ENCODE results near the gene PTGR2. TPM values are rescaled to one million over a fixed set of nuclear protein-coding genes. Genes with fewer than 3 reads are reported as not detected.

Gene PTGR2
- total and polyA plus RNA-seq, 2 of the 8 experiments (the other 6 are each of a cell fraction or from before 2014, with no cell fraction given): 6.0 to 17.5 TPM

DNA sequence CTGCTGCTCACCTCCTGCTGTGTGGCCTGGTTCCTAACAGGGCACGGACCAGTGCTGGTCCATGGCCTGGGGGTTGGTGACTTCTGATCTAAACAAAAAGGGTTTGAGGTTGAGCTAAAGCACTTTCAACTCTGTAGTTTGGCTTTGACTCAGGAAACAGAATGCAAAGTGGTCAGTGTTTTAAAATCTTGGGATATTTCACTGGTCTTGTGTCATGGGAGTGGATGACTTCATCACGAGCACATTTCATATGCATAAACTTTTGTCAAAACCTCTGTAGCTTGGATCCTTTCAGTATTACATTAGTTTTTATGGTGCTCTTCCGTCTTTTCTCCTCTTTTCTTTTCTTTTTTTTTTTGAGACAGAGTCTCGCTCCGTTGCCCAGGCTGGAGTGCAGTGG, 72.7 kb downstream of the PTGR2 start:
- Histone ChIP-seq H3K79me1 (ENCODE audit: low read depth, low read length) (no peaks in the 10 kb centered on the region), H2AK5ac (ENCODE audit: low read depth, low read length) (no peak overlapping the region), H3K4me3 (ENCODE audit: extremely low read depth in 1 of 4, insufficient read depth in 2 of 4, low read depth in 3 of 4, low read length in 4 of 4) (no peak overlapping the region), H3K18ac (ENCODE audit: extremely low read depth, low read length) (no peak overlapping the region), H3K36me3 (ENCODE audit: control insufficient read depth in 2 of 4, insufficient read depth in 4 of 4, low read length in 3 of 4) (peaks cover 11 to 37% (median 26%) of the 10 kb centered on the region in 4 experiments), H4K5ac (ENCODE audit: insufficient read length, low read depth, low read length) (no peak overlapping the region), H3K23me2 (ENCODE audit: low read depth, low read length) (no peaks in the 10 kb centered on the region), H3K4me2 (ENCODE audit: insufficient read depth in 1 of 2, low read depth in 2 of 2, low read length in 2 of 2) (no peak overlapping the region), H3K27me3 (replicated peaks in 1 of 4; ENCODE audit: control insufficient read depth in 3 of 4, extremely low read depth in 1 of 4, insufficient read depth in 3 of 4, low read length in 3 of 4) (no peaks in the 10 kb centered on the region), H3K4ac (replicated peaks; ENCODE audit: insufficient read length, low read depth, low read length) (no peak overlapping the region), H3K14ac (ENCODE audit: insufficient read length) (no peak overlapping the region), H2BK20ac (ENCODE audit: low read length) (no peak overlapping the region), H4K91ac (replicated peaks; ENCODE audit: insufficient read length, low read length) (no peak overlapping the region), H3K27ac (ENCODE audit: low read depth, low read length) (no peak overlapping the region), H2AFZ (ENCODE audit: low read length) (no peak overlapping the region), H3K79me2 (ENCODE audit: control insufficient read depth in 1 of 2, insufficient read depth in 2 of 2, low read length in 2 of 2) (no peaks in the 10 kb centered on the region), H2BK12ac (ENCODE audit: low read depth, low read length) (no peak overlapping the region), H3K9me3 (ENCODE audit: insufficient read depth in 2 of 2, low read depth in 1 of 2, low read length in 1 of 2) (no peaks in the 10 kb centered on the region), H3K56ac (replicated peaks; ENCODE audit: insufficient read length, low read depth, low read length) (no peak overlapping the region), H2BK120ac (replicated peaks; ENCODE audit: low read depth, low read length) (no peak overlapping the region), H3K23ac (ENCODE audit: insufficient read length) (no peak overlapping the region), H2BK5ac (ENCODE audit: low read depth, low read length) (no peak overlapping the region), H3K9ac (replicated peaks in 1 of 4; ENCODE audit: extremely low read depth in 1 of 4, low read depth in 3 of 4, low read length in 3 of 4) (no peak overlapping the region), H3K4me1 (replicated peaks in 1 of 4; ENCODE audit: control insufficient read depth in 3 of 4, insufficient read depth in 4 of 4, low read length in 3 of 4) (no peaks in the 10 kb centered on the region), H4K20me1 (replicated peaks in 1 of 2; ENCODE audit: control insufficient read depth in 1 of 2, insufficient read depth in 2 of 2, low read length in 2 of 2) (no peaks in the 10 kb centered on the region), H4K8ac (ENCODE audit: extremely low read depth, insufficient read depth, low read length) (no peak overlapping the region), H2BK15ac (ENCODE audit: low read length) (no peak overlapping the region)
- CTCF ChIA-PET (ENCODE audit: partially characterized antibody): interaction anchor here (1.3 kb wide), 1 partner anchor 11 kb away, joined by 4 read pairs; no protein-coding TSS in a partner anchor
- no peak for DNase-seq (ENCODE audit: low read depth in 1 of 2, low spot score in 2 of 2)
- TF ChIP-seq TEAD4 (IDR thresholded peaks at IDR 0.05; ENCODE audit: low read depth, low read length): no peak
- no peak for TF ChIP-seq JUND (IDR thresholded peaks at IDR 0.05; ENCODE audit: low read length)
- TF ChIP-seq, protein P1, sequence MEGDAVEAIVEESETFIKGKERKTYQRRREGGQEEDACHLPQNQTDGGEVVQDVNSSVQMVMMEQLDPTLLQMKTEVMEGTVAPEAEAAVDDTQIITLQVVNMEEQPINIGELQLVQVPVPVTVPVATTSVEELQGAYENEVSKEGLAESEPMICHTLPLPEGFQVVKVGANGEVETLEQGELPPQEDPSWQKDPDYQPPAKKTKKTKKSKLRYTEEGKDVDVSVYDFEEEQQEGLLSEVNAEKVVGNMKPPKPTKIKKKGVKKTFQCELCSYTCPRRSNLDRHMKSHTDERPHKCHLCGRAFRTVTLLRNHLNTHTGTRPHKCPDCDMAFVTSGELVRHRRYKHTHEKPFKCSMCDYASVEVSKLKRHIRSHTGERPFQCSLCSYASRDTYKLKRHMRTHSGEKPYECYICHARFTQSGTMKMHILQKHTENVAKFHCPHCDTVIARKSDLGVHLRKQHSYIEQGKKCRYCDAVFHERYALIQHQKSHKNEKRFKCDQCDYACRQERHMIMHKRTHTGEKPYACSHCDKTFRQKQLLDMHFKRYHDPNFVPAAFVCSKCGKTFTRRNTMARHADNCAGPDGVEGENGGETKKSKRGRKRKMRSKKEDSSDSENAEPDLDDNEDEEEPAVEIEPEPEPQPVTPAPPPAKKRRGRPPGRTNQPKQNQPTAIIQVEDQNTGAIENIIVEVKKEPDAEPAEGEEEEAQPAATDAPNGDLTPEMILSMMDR (IDR thresholded peaks at IDR 0.05; ENCODE audit: control extremely low read depth in 1 of 3, insufficient read depth in 1 of 3, low read depth in 1 of 3, low read length in 3 of 3): no peak
- TF ChIP-seq JUN (IDR thresholded peaks at IDR 0.05; ENCODE audit: low read depth, low read length): no peak
- TF ChIP-seq BACH1 (IDR thresholded peaks at IDR 0.05; ENCODE audit: low read length): no peak
- TF ChIP-seq SIN3A (conservative IDR thresholded peaks at IDR 0.05 in 1 of 2, IDR thresholded peaks at IDR 0.05 in 1 of 2; ENCODE audit: low read depth in 1 of 2, low read length in 2 of 2): no peak
- no peak for TF ChIP-seq TAF7 (optimal IDR thresholded peaks at IDR 0.05; ENCODE audit: borderline replicate concordance, low read depth, low read length)
- no peak for TF ChIP-seq SAP30 (IDR thresholded peaks at IDR 0.05; ENCODE audit: insufficient read depth, insufficient replicate concordance, low read length)
- no peak for TF ChIP-seq YY1 (IDR thresholded peaks at IDR 0.05; ENCODE audit: low read depth, low read length)
- TF ChIP-seq KDM1A (IDR thresholded peaks at IDR 0.05; ENCODE audit: borderline replicate concordance, low read length): no peak
- POLR2A ChIA-PET (ENCODE audit: partially characterized antibody): interaction anchor here (1.5 kb wide), 1 partner anchor 10 kb away, joined by 4 read pairs; no protein-coding TSS in a partner anchor
- FAIRE-seq: no peak
- 89% methylated on average over 3 of the region's 5 CpGs; no CpG with 5 or more reads in 1 of the 2 experiments for WGBS, 2 experiments (ENCODE audit: extremely low coverage in 1 of 2, insufficient coverage in 1 of 2, insufficient read length in 1 of 2, insufficient replicate concordance in 2 of 2, low coverage in 1 of 2, low lambda C conversion rate in 2 of 2, missing lambda C conversion rate in 1 of 2)
